ENCODE results near the gene GUCY2D. TPM values are rescaled to one million over a fixed set of nuclear protein-coding genes. Genes with fewer than 3 reads are reported as not detected.

GUCY2D gene
- total RNA-seq, 1 donor: not detected

DNA sequence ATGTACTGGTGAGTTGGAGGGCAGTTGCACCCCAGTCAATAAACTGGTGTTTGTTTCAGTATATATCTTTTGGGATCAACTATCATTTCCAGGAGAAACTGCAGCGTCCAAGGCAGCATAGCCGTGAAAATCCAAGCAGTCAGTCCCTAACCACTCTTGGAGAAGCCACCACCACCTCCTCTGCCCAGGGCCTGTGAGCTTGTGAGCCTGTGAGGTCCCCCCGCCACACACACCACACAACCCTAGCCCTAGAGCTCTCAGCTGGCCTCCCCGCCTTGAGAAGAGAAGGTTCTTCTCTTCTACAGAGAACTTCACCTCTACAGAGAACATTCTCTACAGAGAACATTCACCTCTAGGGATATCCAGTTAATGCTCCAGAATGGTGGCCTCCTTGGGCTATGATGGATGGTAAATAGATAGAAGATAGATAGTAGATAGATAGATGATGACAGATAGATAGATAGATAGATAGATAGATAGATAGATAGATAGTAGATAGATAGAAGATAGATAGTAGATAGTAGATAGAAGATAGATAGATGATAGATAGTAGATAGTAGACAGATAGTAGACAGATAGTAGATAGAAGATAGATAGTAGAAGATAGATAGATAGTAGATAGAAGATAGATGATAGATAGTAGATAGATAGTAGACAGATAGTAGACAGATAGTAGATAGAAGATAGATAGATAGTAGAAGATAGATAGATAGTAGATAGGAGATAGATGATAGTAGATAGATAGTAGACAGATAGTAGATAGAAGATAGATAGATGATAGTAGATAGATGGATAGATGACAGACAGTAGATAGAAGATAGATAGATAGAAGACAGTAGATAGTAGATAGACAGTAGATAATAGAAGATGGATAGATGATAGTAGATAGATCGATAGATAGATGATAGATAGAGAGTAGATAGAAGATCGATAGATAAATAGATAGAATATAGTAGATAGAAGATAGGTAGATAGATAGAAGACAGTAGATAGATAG lies 50.1 kb downstream of the GUCY2D start:
- DNase-seq (ENCODE audit: low read depth): no peak
- TF ChIP-seq, protein P1, sequence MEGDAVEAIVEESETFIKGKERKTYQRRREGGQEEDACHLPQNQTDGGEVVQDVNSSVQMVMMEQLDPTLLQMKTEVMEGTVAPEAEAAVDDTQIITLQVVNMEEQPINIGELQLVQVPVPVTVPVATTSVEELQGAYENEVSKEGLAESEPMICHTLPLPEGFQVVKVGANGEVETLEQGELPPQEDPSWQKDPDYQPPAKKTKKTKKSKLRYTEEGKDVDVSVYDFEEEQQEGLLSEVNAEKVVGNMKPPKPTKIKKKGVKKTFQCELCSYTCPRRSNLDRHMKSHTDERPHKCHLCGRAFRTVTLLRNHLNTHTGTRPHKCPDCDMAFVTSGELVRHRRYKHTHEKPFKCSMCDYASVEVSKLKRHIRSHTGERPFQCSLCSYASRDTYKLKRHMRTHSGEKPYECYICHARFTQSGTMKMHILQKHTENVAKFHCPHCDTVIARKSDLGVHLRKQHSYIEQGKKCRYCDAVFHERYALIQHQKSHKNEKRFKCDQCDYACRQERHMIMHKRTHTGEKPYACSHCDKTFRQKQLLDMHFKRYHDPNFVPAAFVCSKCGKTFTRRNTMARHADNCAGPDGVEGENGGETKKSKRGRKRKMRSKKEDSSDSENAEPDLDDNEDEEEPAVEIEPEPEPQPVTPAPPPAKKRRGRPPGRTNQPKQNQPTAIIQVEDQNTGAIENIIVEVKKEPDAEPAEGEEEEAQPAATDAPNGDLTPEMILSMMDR (IDR thresholded peaks at IDR 0.05; ENCODE audit: insufficient read depth, low read length): no peak
- no peak overlapping the region for H3K4me3 ChIP-seq (ENCODE audit: low read depth, low read length)

DNA sequence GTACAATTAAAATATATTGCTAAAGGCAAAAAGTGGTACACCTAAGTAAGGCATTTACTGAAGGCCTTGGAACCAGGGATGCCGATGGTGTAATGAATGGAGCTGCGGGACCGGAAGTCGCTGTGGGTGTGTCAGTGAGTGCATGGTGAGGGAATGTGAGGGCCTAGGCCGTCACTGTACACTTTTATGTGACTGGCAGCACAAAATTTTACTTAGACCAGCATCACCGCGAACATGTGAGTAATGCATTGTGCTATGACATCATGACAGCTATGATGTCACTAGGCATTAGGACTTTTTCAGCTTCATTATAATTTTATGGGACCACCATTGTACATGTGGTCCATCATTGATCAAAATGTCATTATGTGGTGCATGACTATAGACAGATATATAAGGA lies 51.2 kb downstream of the GUCY2D start:
- no peak overlapping the region for H3K4me3 ChIP-seq (ENCODE audit: low read depth, low read length)
- TF ChIP-seq, protein P1 (IDR thresholded peaks at IDR 0.05; ENCODE audit: insufficient read depth, low read length): no peak
- DNase-seq (ENCODE audit: low read depth): no peak

DNA sequence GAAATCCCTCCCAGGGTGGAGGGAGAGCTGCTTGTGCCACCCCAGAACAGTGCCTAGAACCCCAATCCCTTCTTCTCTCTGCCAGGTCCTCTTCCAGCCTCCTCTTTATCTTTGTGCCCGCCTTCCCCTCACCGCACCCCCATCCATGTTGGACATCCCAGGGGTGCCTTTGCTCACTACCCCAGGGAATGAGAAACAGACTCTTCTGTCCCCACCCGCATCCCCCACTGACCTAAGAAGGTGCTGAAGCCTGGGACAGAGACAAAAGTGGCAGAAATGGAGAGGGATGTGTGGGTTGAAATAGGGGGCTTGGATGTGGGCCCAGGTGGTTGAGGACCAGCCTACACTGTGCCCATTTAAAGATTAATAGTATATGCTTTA lies 53.4 kb downstream of the GUCY2D start:
- no peak for DNase-seq (ENCODE audit: low read depth)
- TF ChIP-seq, protein P1 (IDR thresholded peaks at IDR 0.05; ENCODE audit: insufficient read depth, low read length): no peak

DNA sequence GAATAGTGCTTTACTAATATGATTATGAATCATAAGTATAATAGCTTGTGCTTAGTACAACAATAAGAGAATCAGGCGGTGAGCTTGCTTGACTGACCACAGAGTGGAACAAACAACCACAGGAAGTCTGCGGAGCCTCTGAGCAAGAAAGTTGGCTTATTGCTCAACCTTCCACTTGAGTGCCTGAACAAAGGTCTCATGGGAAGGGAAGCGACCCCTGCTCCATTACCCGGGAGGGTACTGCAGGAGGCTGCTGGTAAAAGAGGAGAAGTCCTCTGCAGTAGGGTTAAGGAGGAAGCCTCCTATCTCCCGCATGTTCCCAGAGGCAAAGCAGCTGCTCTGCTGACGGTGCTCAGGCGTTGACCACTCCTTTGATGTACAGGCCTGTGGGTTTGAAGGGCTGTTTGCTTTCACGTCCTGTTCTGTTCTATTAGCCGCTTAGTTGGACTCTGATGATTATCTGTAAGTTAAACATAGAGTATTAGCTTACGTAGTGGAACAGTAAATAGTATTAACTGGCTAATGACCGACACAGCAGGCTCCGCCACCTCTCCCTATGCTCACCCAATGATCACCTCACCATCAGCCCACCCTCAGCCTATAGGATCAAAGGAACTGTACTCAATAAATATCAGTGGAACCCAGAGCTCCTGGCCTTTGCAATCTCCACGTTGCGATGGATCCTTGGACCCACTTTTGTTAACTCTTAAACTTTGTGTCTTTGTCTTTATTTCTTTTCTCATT lies 54.0 kb downstream of the GUCY2D start:
- peak; percentile 75 for DNase-seq (ENCODE audit: low read depth)
- TF ChIP-seq, protein P1 (IDR thresholded peaks at IDR 0.05; ENCODE audit: insufficient read depth, low read length): no peak
- H3K4me3 ChIP-seq (ENCODE audit: low read depth, low read length): no peak overlapping the region

More for the DNA sequence above, 53.4 kb downstream of the GUCY2D start:
- H3K4me3 ChIP-seq (ENCODE audit: low read depth, low read length): no peak overlapping the region

DNA sequence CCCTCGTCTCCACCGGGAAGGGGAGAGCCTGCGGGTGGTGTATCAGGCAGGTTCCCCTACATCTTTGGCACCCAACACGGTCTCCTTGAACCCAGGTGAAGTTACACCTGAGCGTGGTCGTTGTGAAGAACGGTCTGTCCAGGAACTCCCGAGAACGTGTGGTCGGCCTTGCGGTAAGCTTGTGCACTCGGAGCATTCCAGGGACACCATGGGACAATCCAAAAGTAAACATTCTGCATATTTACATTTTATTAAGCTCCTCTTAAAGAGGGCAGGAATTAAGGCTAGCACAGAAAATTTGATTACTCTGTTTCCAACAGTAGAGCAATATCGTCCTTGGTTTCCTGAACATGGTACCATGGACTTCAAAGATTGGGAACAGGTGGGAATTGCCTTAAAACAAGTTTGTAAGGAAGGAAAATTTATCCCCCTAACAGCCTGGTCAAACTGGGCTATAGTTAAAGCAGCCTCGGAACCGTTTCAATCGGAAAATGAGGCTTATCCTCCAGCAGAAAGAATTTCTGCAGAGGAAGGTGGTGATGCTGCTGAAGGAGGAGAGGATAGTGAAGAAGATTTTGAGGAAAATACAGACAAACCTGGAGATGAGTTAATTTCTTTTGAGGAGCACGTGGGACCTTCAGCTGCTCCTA lies 54.7 kb downstream of the GUCY2D start:
- no peak overlapping the region for H3K4me3 ChIP-seq (ENCODE audit: low read depth, low read length)
- TF ChIP-seq, protein P1 (IDR thresholded peaks at IDR 0.05; ENCODE audit: insufficient read depth, low read length): no peak
- DNase-seq (ENCODE audit: low read depth): no peak

DNA sequence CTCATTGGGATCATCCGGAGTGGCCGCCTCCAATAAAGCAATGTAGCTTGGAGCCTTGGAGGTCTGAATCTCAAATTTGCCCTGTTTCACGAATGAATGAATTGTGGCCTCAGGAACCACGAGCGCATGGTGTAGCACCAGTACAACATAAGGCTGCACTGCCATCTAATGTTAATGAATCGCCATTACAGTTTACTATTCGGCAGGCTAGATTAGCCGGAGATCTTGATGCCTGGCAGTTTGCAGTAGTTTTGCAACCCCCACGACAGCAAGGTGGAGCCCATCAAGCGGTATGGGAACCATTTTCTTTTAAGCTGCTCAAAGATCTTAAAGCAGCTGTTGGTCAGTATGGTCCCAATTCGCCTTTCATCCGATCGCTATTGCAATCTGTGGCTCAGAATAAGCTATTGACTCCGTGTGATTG lies 55.3 kb downstream of the GUCY2D start:
- TF ChIP-seq, protein P1 (IDR thresholded peaks at IDR 0.05; ENCODE audit: insufficient read depth, low read length): peak; percentile 73
- H3K4me3 ChIP-seq (ENCODE audit: low read depth, low read length): no peak overlapping the region
- peak; percentile 84 for DNase-seq (ENCODE audit: low read depth)
